IMR-90 (cell line): Measurements from ENCODE around the gene RAPH1. TPM values are rescaled to one million over a fixed set of nuclear protein-coding genes. Genes with fewer than 3 reads are reported as not detected.

Experiments
- ATAC-seq: fragments of 200-7000 bp; cut with Tn5 transposase; 2 replicates; pipeline ENCODE4 v1.9.1; 2020; ENCODE audit warnings: low read depth, mild to moderate bottlenecking, moderate library complexity
- BruUV-seq: library from RNA; stranded (reverse); fragments of 400-500 nt; replicated peaks from 2 replicates; lab custom pipeline; 2021; lab: Mats Ljungman, UMichigan
- CTCF ChIA-PET: fragments of 300-600 bp; formaldehyde crosslinking; extraction: SDS; loops from one replicate; lab custom pipeline; 2021; ENCODE audit warnings: antibody characterized with exemption; lab: Yijun Ruan, JAX
- POLR2A ChIA-PET: fragments of 300-600 bp; sonication (Branson Sonifier 250); formaldehyde crosslinking; loops from one replicate; lab custom pipeline; 2022; ENCODE audit warnings: antibody characterized with exemption; ENCODE audit not compliant: unreplicated experiment; lab: Charles Lee
- DNase-seq: peaks from one replicate; pipeline ENCODE4 v3.0.0; 2013
- H2AFZ ChIP-seq: replicated peaks from 2 replicates; pipeline ENCODE3; 2013; ENCODE audit warnings: low read length, mild to moderate bottlenecking; ENCODE audit not compliant: poor library complexity
- H2AK5ac ChIP-seq: 2 replicates; pipeline ENCODE4 v1.6.1; 2013; ENCODE audit warnings: low read depth, low read length, inconsistent platforms
- H2AK9ac ChIP-seq: replicated peaks from 2 replicates; pipeline ENCODE3; 2013; ENCODE audit warnings: mild to moderate bottlenecking, low read depth, low read length, moderate library complexity; ENCODE audit not compliant: poor library complexity
- H2BK120ac ChIP-seq: 2 replicates; pipeline ENCODE4 v1.6.1; 2013; ENCODE audit warnings: low read depth, low read length, inconsistent platforms
- H2BK15ac ChIP-seq: 3 replicates; pipeline ENCODE4 v1.6.1; 2013; ENCODE audit warnings: low read depth, low read length, inconsistent platforms
- H2BK20ac ChIP-seq: 2 replicates; pipeline ENCODE4 v1.6.1; 2013; ENCODE audit warnings: low read depth, mild to moderate bottlenecking, inconsistent platforms, low read length, moderate library complexity
- H2BK5ac ChIP-seq: 2 replicates; pipeline ENCODE4 v1.6.1; 2013; ENCODE audit warnings: mild to moderate bottlenecking, low read depth, low read length, inconsistent platforms; ENCODE audit not compliant: poor library complexity, severe bottlenecking
- H3K14ac ChIP-seq: replicated peaks from 2 replicates; pipeline ENCODE4 v1.6.1; 2013; ENCODE audit warnings: low read depth, low read length, inconsistent platforms
- H3K18ac ChIP-seq: 2 replicates; pipeline ENCODE4 v1.6.1; 2013; ENCODE audit warnings: low read depth, low read length, control low read depth
- H3K23ac ChIP-seq: 2 replicates; pipeline ENCODE4 v1.6.1; 2013; ENCODE audit warnings: low read depth, low read length, inconsistent platforms
- H3K27ac ChIP-seq: 2 replicates; pipeline ENCODE4 v1.5.1; 2013; ENCODE audit warnings: mild to moderate bottlenecking, control low read depth, low read length; ENCODE audit not compliant: insufficient read depth
- H3K27me3 ChIP-seq: 2 replicates; pipeline ENCODE4 v1.6.1; 2013; ENCODE audit warnings: low read length; ENCODE audit not compliant: control insufficient read depth, insufficient read depth
- H3K36me3 ChIP-seq: 2 replicates; pipeline ENCODE4 v1.6.1; 2013; ENCODE audit warnings: low read length, mixed read lengths; ENCODE audit not compliant: control insufficient read depth, insufficient read depth
- H3K4ac ChIP-seq: 2 replicates; pipeline ENCODE4 v1.6.1; 2013; ENCODE audit warnings: low read depth, low read length, inconsistent platforms
- H3K4me1 ChIP-seq: 2 replicates; pipeline ENCODE4 v1.6.1; 2013; ENCODE audit warnings: low read length, mixed read lengths; ENCODE audit not compliant: control insufficient read depth, insufficient read depth
- H3K4me2 ChIP-seq: 2 replicates; pipeline ENCODE4 v1.6.1; 2013; ENCODE audit warnings: low read depth, mild to moderate bottlenecking, control low read depth, low read length, moderate library complexity
- H3K4me3 ChIP-seq: 2 replicates; pipeline ENCODE4 v1.5.1; 2013; ENCODE audit warnings: low read depth, mild to moderate bottlenecking, control low read depth, low read length, moderate library complexity; ENCODE audit not compliant: insufficient read depth
- H3K56ac ChIP-seq: 2 replicates; pipeline ENCODE4 v1.6.1; 2013; ENCODE audit warnings: low read length, inconsistent platforms; ENCODE audit not compliant: insufficient read depth; ENCODE audit errors: extremely low read depth
- H3K79me1 ChIP-seq, 2 experiments: 2 replicates each; pipeline ENCODE4 v1.6.1; 2013; ENCODE audit warnings: low read length in 2 of 2, inconsistent platforms in 1 of 2, low read depth in 1 of 2
- H3K9ac ChIP-seq: 2 replicates; pipeline ENCODE4 v1.6.1; 2013; ENCODE audit warnings: low read depth, low read length, control low read depth
- H3K9me1 ChIP-seq: 2 replicates; pipeline ENCODE4 v1.6.1; 2013; ENCODE audit warnings: low read length, inconsistent platforms; ENCODE audit not compliant: insufficient read depth
- H3K9me3 ChIP-seq: 2 replicates; pipeline ENCODE4 v1.6.1; 2013; ENCODE audit warnings: low read length; ENCODE audit not compliant: control insufficient read depth, insufficient read depth
- H4K20me1 ChIP-seq: 2 replicates; pipeline ENCODE4 v1.6.1; 2013; ENCODE audit warnings: low read length, inconsistent platforms; ENCODE audit not compliant: insufficient read depth
- H4K5ac ChIP-seq: 2 replicates; pipeline ENCODE4 v1.6.1; 2013; ENCODE audit warnings: mild to moderate bottlenecking, low read depth, low read length, control low read depth
- H4K8ac ChIP-seq, 2 experiments: 2 replicates each; pipeline ENCODE4 v1.6.1; 2013; ENCODE audit warnings: low read depth in 2 of 2, low read length in 2 of 2, control low read depth in 1 of 2, inconsistent platforms in 1 of 2
- H4K91ac ChIP-seq: 2 replicates; pipeline ENCODE4 v1.6.1; 2013; ENCODE audit warnings: low read depth, low read length, inconsistent platforms; ENCODE audit not compliant: insufficient read depth
- BHLHE40 ChIP-seq: fragments of 150-350 bp; IDR thresholded peaks from 2 replicates; pipeline ENCODE4 v1.6.1; 2016; ENCODE audit warnings: mild to moderate bottlenecking, low read depth, low read length
- CHD1 ChIP-seq: IDR thresholded peaks from 2 replicates; pipeline ENCODE4 v1.6.1; 2012; ENCODE audit warnings: low read depth, low read length, improper control_type of control experiment
- MAZ ChIP-seq: IDR thresholded peaks from 2 replicates; pipeline ENCODE4 v1.6.1; 2012; ENCODE audit warnings: low read depth, mild to moderate bottlenecking, low read length, improper control_type of control experiment, moderate library complexity, borderline replicate concordance
- POLR2A ChIP-seq: IDR thresholded peaks from 2 replicates; pipeline ENCODE4 v1.6.1; 2012; ENCODE audit warnings: mild to moderate bottlenecking, low read depth, low read length
- RCOR1 ChIP-seq: IDR thresholded peaks from 2 replicates; pipeline ENCODE4 v1.6.1; 2012; ENCODE audit warnings: mild to moderate bottlenecking, low read length, improper control_type of control experiment; ENCODE audit not compliant: insufficient replicate concordance
- WGBS, 2 experiments: methylation state at CpG; one replicate each; pipeline versions ENCODE4 v1.1.5 to v1.1.7; 2013; ENCODE audit warnings: missing lambda C conversion rate in 2 of 2; ENCODE audit not compliant: insufficient read length in 1 of 2; ENCODE audit errors: extremely low coverage in 2 of 2; 5-methylcytosine and 5-hydroxymethylcytosine counted together
- dilution Hi-C: fragments of 300-500 bp; cut with HindIII; formaldehyde crosslinking; loops from one replicate; pipeline ENCODE4 v1.14.3; 2018; ENCODE audit warnings: low sequenced_read_pairs; ENCODE audit not compliant: unreplicated experiment
- in situ Hi-C: fragments of 300-500 bp; cut with MboI; formaldehyde crosslinking; loops from 3 replicates; pipeline ENCODE4 v1.14.3; 2019; ENCODE audit warnings: low sequenced_read_pairs, inconsistent platforms, mixed read lengths
- intact Hi-C: fragments of 100-400 bp; cut with micrococcal nuclease; formaldehyde crosslinking; loops from 2 replicates; pipeline ENCODE4 v1.10.0; 2022
- polyA plus RNA-seq, 3 experiments: library from polyadenylated mRNA; depleted of rRNA; stranded (reverse); fragments of >200 nt; gene quantifications; 2 replicates each; pipeline ENCODE4 v1.2.3, GENCODE V29; 2012; ENCODE audit warnings: low replicate concordance in 1 of 3
- total RNA-seq: library from RNA; depleted of rRNA; stranded (reverse); fragments of >200 nt; gene quantifications from 2 replicates; pipeline ENCODE4 v1.2.3, GENCODE V29; 2012

The RAPH1 gene
- total and polyA plus RNA-seq, 2 of the 4 experiments (the other 2 are of a cell fraction), result 7.5 to 15.1 TPM

GRCh38 chr2:203535784-203536585 is 884 bp upstream of the RAPH1 start:
- Histone ChIP-seq H3K14ac (peak overlapping the region; percentile 96), H2BK5ac (peak overlapping the region; percentile 78), H2BK120ac (peak overlapping the region; percentile 91), H2AK9ac (peak overlapping the region; percentile 94), H3K4me2 (peak overlapping the region; percentile 94), H4K91ac (peak overlapping the region; percentile 90), H3K23ac (peak overlapping the region; percentile 98), H4K8ac (peak overlapping the region; percentile 59 to 89), H3K56ac (peak overlapping the region; percentile 94), H4K5ac (peak overlapping the region; percentile 93), H3K4me1 (no peaks in the 10 kb centered on the region; the same call in 1 of the 2 replicates), H4K20me1 (peaks cover 11% of the 10 kb centered on the region; the same call in 1 of the 2 replicates), H3K4me3 (peak overlapping the region; percentile 58), H2AFZ (peak overlapping the region; percentile 95), H2BK15ac (peak overlapping the region; percentile 16; the same call in 1 of the 3 replicates), H3K36me3 (no peaks in the 10 kb centered on the region), H3K27ac (peak overlapping the region; percentile 90), H3K9ac (peak overlapping the region; percentile 85), H3K27me3 (no peaks in the 10 kb centered on the region), H3K9me3 (no peaks in the 10 kb centered on the region), H2BK20ac (peak overlapping the region; percentile 87), H3K18ac (peak overlapping the region; percentile 90), H2AK5ac (peak overlapping the region; percentile 82), H3K79me1 (peaks cover 9 to 25% of the 10 kb centered on the region in 2 experiments; a peak in 3 of 4 replicates), H3K4ac (peak overlapping the region; percentile 95), H3K9me1 (no peaks in the 10 kb centered on the region)
- dilution Hi-C loops, result no loop called here
- ATAC-seq (no peak), DNase-seq (peak; percentile 35)
- no peak for TF ChIP-seq RCOR1
- no peak for TF ChIP-seq POLR2A
- TF ChIP-seq MAZ, result no peak
- TF ChIP-seq BHLHE40, result no peak
- no peak for TF ChIP-seq CHD1
- intact Hi-C loops, result loop anchor here (2.0 kb wide), 1 partner anchor 247 kb away; no protein-coding TSS in a partner anchor
- CTCF ChIA-PET, result no interaction called here
- whole genome bisulfite sequencing, 2 experiments, result no CpG with 5 or more reads among the region's 14 CpGs
- in situ Hi-C loops, result no loop called here
- POLR2A ChIA-PET, result no interaction called here
- BruUV-seq, result TSS peak; percentile 93
